WTC11 (cell line): ENCODE data around the gene FOLR2. TPM values are rescaled to one million over a fixed set of nuclear protein-coding genes. Genes with fewer than 3 reads are reported as not detected.
A peak's percentile ranks its signal among the peaks of the same experiment; 100 is the strongest.

Experiments
- ATAC-seq: fragments of 200-7000 bp; cut with Tn5 transposase; 2 replicates; pipeline ENCODE4 v1.10.0; 2021; ENCODE audit warnings: mild to moderate bottlenecking, moderate library complexity
- CTCF ChIA-PET: fragments of 300-600 bp; sonication (Branson Sonifier 250); formaldehyde crosslinking; loops from one replicate; lab custom pipeline; 2021; ENCODE audit warnings: antibody characterized with exemption; lab: Charles Lee
- POLR2A ChIA-PET: fragments of 350-600 bp; sonication (Branson Sonifier 250); formaldehyde crosslinking; loops from one replicate; lab custom pipeline; 2021; ENCODE audit warnings: antibody characterized with exemption; lab: Charles Lee
- DNase-seq: peaks from one replicate; pipeline ENCODE4 v3.0.0; 2021; ENCODE audit warnings: low spot score
- H3K27ac Mint-ChIP-seq: 2 replicates; pipeline ENCODE4 v1.8.0; 2021; ENCODE audit warnings: mixed read lengths
- H3K27me3 Mint-ChIP-seq: 2 replicates; pipeline ENCODE4 v1.8.0; 2021; ENCODE audit warnings: low read depth, mild to moderate bottlenecking, moderate library complexity, mixed read lengths
- H3K36me3 Mint-ChIP-seq: 2 replicates; pipeline ENCODE4 v1.8.0; 2021; ENCODE audit warnings: mixed read lengths
- H3K4me1 Mint-ChIP-seq: 2 replicates; pipeline ENCODE4 v1.8.0; 2022; ENCODE audit warnings: mixed read lengths
- H3K4me3 Mint-ChIP-seq: 2 replicates; pipeline ENCODE4 v1.8.0; 2021; ENCODE audit warnings: mild to moderate bottlenecking, moderate library complexity, mixed read lengths
- H3K9me3 Mint-ChIP-seq: 2 replicates; pipeline ENCODE4 v1.8.0; 2021; ENCODE audit warnings: mixed read lengths
- AFF4 ChIP-seq: sonication (generic); formaldehyde crosslinking; IDR thresholded peaks from 2 replicates; pipeline ENCODE4 v1.8.1; 2023; ENCODE audit warnings: mild to moderate bottlenecking, missing genetic modification reagents, borderline replicate concordance
- ATF1 ChIP-seq: sonication (generic); formaldehyde crosslinking; IDR thresholded peaks from 2 replicates; pipeline ENCODE4 v1.8.1; 2023; ENCODE audit warnings: mild to moderate bottlenecking, moderate library complexity, missing genetic modification reagents
- CTCF ChIP-seq: fragments of 200-600 bp; IDR thresholded peaks from 2 replicates; pipeline ENCODE4 v1.8.0; 2022; ENCODE audit warnings: antibody characterized with exemption
- FOXJ3 ChIP-seq: sonication (generic); formaldehyde crosslinking; IDR thresholded peaks from 2 replicates; pipeline ENCODE4 v1.9.0; 2021; ENCODE audit warnings: missing genetic modification reagents, mild to moderate bottlenecking, borderline replicate concordance
- GRHL2 ChIP-seq: fragments of 250-450 bp; sonication (Bioruptor Pico); IDR thresholded peaks from 2 replicates; pipeline ENCODE4 v1.8.0; 2022; ENCODE audit warnings: mild to moderate bottlenecking, moderate library complexity; ENCODE audit not compliant: insufficient replicate concordance, severe bottlenecking
- KAT7 ChIP-seq: sonication (generic); formaldehyde crosslinking; IDR thresholded peaks from 2 replicates; pipeline ENCODE4 v1.8.1; 2023; ENCODE audit warnings: missing genetic modification reagents, mild to moderate bottlenecking, borderline replicate concordance
- MXD4 ChIP-seq: fragments of 250-450 bp; sonication (Bioruptor Pico); IDR thresholded peaks from 2 replicates; pipeline ENCODE4 v1.8.0; 2021; ENCODE audit warnings: mild to moderate bottlenecking, moderate library complexity, borderline replicate concordance
- MYBL2 ChIP-seq: sonication (generic); formaldehyde crosslinking; IDR thresholded peaks from 2 replicates; pipeline ENCODE4 v1.8.1; 2023; ENCODE audit warnings: mild to moderate bottlenecking, moderate library complexity, missing genetic modification reagents
- NFATC4 ChIP-seq: fragments of 250-450 bp; sonication (Bioruptor Pico); IDR thresholded peaks from 2 replicates; pipeline ENCODE4 v1.9.0; 2021; ENCODE audit warnings: mild to moderate bottlenecking
- NR2C2 ChIP-seq: sonication (generic); formaldehyde crosslinking; IDR thresholded peaks from 2 replicates; pipeline ENCODE4 v1.8.0; 2022; ENCODE audit warnings: mild to moderate bottlenecking, missing genetic modification reagents
- PRDM15 ChIP-seq: sonication (generic); formaldehyde crosslinking; IDR thresholded peaks from 2 replicates; pipeline ENCODE4 v1.8.0; 2022; ENCODE audit warnings: missing genetic modification reagents
- RELA ChIP-seq: sonication (generic); formaldehyde crosslinking; IDR thresholded peaks from 2 replicates; pipeline ENCODE4 v1.8.1; 2022; ENCODE audit warnings: missing genetic modification reagents, mild to moderate bottlenecking, borderline replicate concordance
- SP1 ChIP-seq: sonication (generic); formaldehyde crosslinking; conservative IDR thresholded peaks from 2 replicates; pipeline ENCODE4 v1.8.1; 2022; ENCODE audit warnings: missing genetic modification reagents
- TEAD1 ChIP-seq: sonication (generic); formaldehyde crosslinking; IDR thresholded peaks from 2 replicates; pipeline ENCODE4 v1.8.0; 2022; ENCODE audit warnings: mild to moderate bottlenecking, missing genetic modification reagents
- ZBTB43 ChIP-seq: sonication (generic); formaldehyde crosslinking; IDR thresholded peaks from 2 replicates; pipeline ENCODE4 v1.8.1; 2023; ENCODE audit warnings: mild to moderate bottlenecking, missing genetic modification reagents
- ZNF263 ChIP-seq: sonication (generic); formaldehyde crosslinking; IDR thresholded peaks from 2 replicates; pipeline ENCODE4 v1.8.1; 2022; ENCODE audit warnings: low read depth, mild to moderate bottlenecking, moderate library complexity, missing genetic modification reagents
- ZNF317 ChIP-seq: sonication (generic); formaldehyde crosslinking; IDR thresholded peaks from 2 replicates; pipeline ENCODE4 v1.8.1; 2023; ENCODE audit warnings: low read depth, mild to moderate bottlenecking, moderate library complexity, missing genetic modification reagents, borderline replicate concordance
- ZNF512 ChIP-seq: sonication (generic); formaldehyde crosslinking; IDR thresholded peaks from 2 replicates; pipeline ENCODE4 v1.8.1; 2022; ENCODE audit warnings: missing genetic modification reagents, borderline replicate concordance
- ZSCAN18 ChIP-seq: fragments of 250-450 bp; sonication (Bioruptor Pico); IDR thresholded peaks from 2 replicates; pipeline ENCODE4 v2.1.2; 2022; ENCODE audit warnings: mild to moderate bottlenecking, moderate library complexity
- total RNA-seq: library from RNA; stranded (reverse); gene quantifications from 3 replicates; pipeline ENCODE4 v1.2.3, GENCODE V29; 2021

Gene FOLR2
- total RNA-seq, 1 experiment from 2014 or later = not detected

- no peak for TF ChIP-seq RELA (CRISPR knock-in tag)
- no peak for TF ChIP-seq ZNF512 (CRISPR knock-in tag)
Observed at GRCh38 chr11:72222106-72222891, 5.7 kb downstream of the FOLR2 start (continued).

GRCh38 chr11:72222907-72223614, 6.5 kb downstream of the FOLR2 start:
- H3K36me3 Mint-ChIP-seq = no peaks in the 10 kb centered on the region
- H3K4me3 Mint-ChIP-seq = peak overlapping the region; percentile 73
- POLR2A ChIA-PET = interaction anchor here (0.7 to 3.8 kb wide), 6 partner anchors 15 to 189 kb away, joined by 3 to 37 read pairs (median 3); partner anchors contain the start of gene ANAPC15
- CTCF ChIA-PET = interaction anchor here (0.7 to 8.6 kb wide), 25 partner anchors 15 to 423 kb away, joined by 3 to 123 read pairs (median 4); partner anchors contain the start of genes ANAPC15, CLPB, FOLR1 and PHOX2A
- H3K9me3 Mint-ChIP-seq = no peaks in the 10 kb centered on the region
- DNase-seq = peak; percentile 96
- H3K4me1 Mint-ChIP-seq = peaks cover 29% of the 10 kb centered on the region
- peak overlapping the region; percentile 80 for H3K27ac Mint-ChIP-seq
- peak; percentile 72 for ATAC-seq
- peaks cover 7% of the 10 kb centered on the region; the same call in 1 of the 2 replicates for H3K27me3 Mint-ChIP-seq
- no peak for TF ChIP-seq FOXJ3 (CRISPR knock-in tag)
- TF ChIP-seq ZSCAN18 (CRISPR knock-in tag) = no peak
- no peak for TF ChIP-seq NR2C2 (CRISPR knock-in tag)
- TF ChIP-seq KAT7 = no peak
- no peak for TF ChIP-seq MYBL2 (CRISPR knock-in tag)
- no peak for TF ChIP-seq ZBTB43 (CRISPR knock-in tag)
- no peak for TF ChIP-seq NFATC4
- TF ChIP-seq ZNF317 (CRISPR knock-in tag) = no peak
- no peak for TF ChIP-seq AFF4
- TF ChIP-seq PRDM15 (CRISPR knock-in tag) = peak; percentile 33; the same call in 1 of the 2 replicates
- no peak for TF ChIP-seq ZNF263
- TF ChIP-seq MXD4 (CRISPR knock-in tag) = no peak
- TF ChIP-seq GRHL2 (CRISPR knock-in tag) = no peak
- no peak for TF ChIP-seq CTCF
- TF ChIP-seq ATF1 (CRISPR knock-in tag) = no peak
- no peak for TF ChIP-seq TEAD1 (CRISPR knock-in tag)
- TF ChIP-seq SP1 (CRISPR knock-in tag) = peak; percentile 87
